HepG2 (cell line): ENCODE data around the gene ANAPC16. TPM values are rescaled to one million over a fixed set of nuclear protein-coding genes. Genes with fewer than 3 reads are reported as not detected.

Source experiments
- HOMEZ ChIP-seq: IDR thresholded peaks from 2 replicates; pipeline ENCODE4 v1.6.1; 2016; ENCODE audit warnings: low read depth
- KLF9 ChIP-seq: IDR thresholded peaks from 2 replicates; pipeline ENCODE4 v1.6.1; 2016; ENCODE audit warnings: low read depth
- PLSCR1 ChIP-seq: sonication (generic); formaldehyde crosslinking; IDR thresholded peaks from 2 replicates; pipeline ENCODE4 v1.5.0; 2020; ENCODE audit warnings: missing genetic modification reagents, mild to moderate bottlenecking, borderline replicate concordance
- ZNF264 ChIP-seq: sonication (generic); formaldehyde crosslinking; IDR thresholded peaks from 2 replicates; pipeline ENCODE4 v1.4.0; 2020; ENCODE audit warnings: missing genetic modification reagents
- ZNF574 ChIP-seq: sonication (generic); formaldehyde crosslinking; IDR thresholded peaks from 2 replicates; pipeline ENCODE4 v1.4.0; 2020; ENCODE audit warnings: missing genetic modification reagents
- ZSCAN31 ChIP-seq: sonication (generic); formaldehyde crosslinking; IDR thresholded peaks from 2 replicates; pipeline ENCODE4 v1.5.0; 2020; ENCODE audit warnings: low read depth, mild to moderate bottlenecking, missing genetic modification reagents
- polyA plus RNA-seq, 8 experiments: library from polyadenylated mRNA; depleted of rRNA in 3 of 8; stranded (reverse) in 7 of 8; unstranded in 1 of 8; fragments of >200 nt; fragmentation: Illumina TruSeq in 4 of 8; extraction: Trizol in 4 of 8; gene quantifications; 2 replicates each; pipeline versions ENCODE4 v1.2.1 to v1.2.3, GENCODE V29; 2011 to 2016; ENCODE audit warnings: low read depth in 4 of 8, missing spikeins in 1 of 8, mixed read lengths in 1 of 8; ENCODE audit not compliant: insufficient read depth in 1 of 8
- total RNA-seq, 5 experiments: library from RNA; depleted of rRNA; stranded (reverse); fragments of >200 nt; fragmentation: Illumina TruSeq; extraction: Trizol; gene quantifications; 2 replicates each; pipeline ENCODE4 v1.2.3, GENCODE V29; 2016; ENCODE audit warnings: low read depth in 1 of 5

Gene ANAPC16
- total and polyA plus RNA-seq, 2 of the 13 experiments (the other 11 are each of a cell fraction or from before 2014, with no cell fraction given) = 74.8 to 89.4 TPM

GRCh38 chr10:72265508-72265907, 49.7 kb downstream of the ANAPC16 start (continued):
- no peak for TF ChIP-seq KLF9 (CRISPR knock-in tag)
- no peak for TF ChIP-seq HOMEZ (CRISPR knock-in tag)
- no peak for TF ChIP-seq ZSCAN31 (CRISPR knock-in tag)
- TF ChIP-seq ZNF574 (CRISPR knock-in tag) = no peak
- no peak for TF ChIP-seq ZNF264 (CRISPR knock-in tag)
- TF ChIP-seq PLSCR1 (CRISPR knock-in tag) = no peak
